ENCODE data around the gene ATP2C2.

Gene ATP2C2

GRCh38 chr16:84427553-84427952, 59.2 kb downstream of the ATP2C2 start:
- no peak overlapping the region for H3K4me3 ChIP-seq (ENCODE audit: low read depth in 1 of 2, low read length in 2 of 2)
- H3K27ac ChIP-seq (ENCODE audit: low read depth, low read length) = no peak overlapping the region
- peaks cover 27 to 45% of the 10 kb centered on the region in 2 donors for H3K36me3 ChIP-seq (ENCODE audit: control insufficient read depth in 1 of 2, insufficient read depth in 2 of 2, low read length in 2 of 2)
- no peaks in the 10 kb centered on the region for H3K9me3 ChIP-seq (ENCODE audit: control insufficient read depth in 1 of 2, low read length in 2 of 2)
- no peak overlapping the region for H3K9ac ChIP-seq (ENCODE audit: low read depth in 1 of 2, low read length in 2 of 2)
- peaks cover 6% of the 10 kb centered on the region in 2 donors for H3K4me1 ChIP-seq (ENCODE audit: control insufficient read depth in 1 of 2, insufficient read depth in 2 of 2, low read length in 2 of 2)
- H3K27me3 ChIP-seq (ENCODE audit: control insufficient read depth in 1 of 2, insufficient read depth in 2 of 2, low read length in 2 of 2) = no peaks in the 10 kb centered on the region

- Histone ChIP-seq H3K27me3 (ENCODE audit: control insufficient read depth in 1 of 2, insufficient read depth in 2 of 2, low read length in 2 of 2) (no peaks in the 10 kb centered on the region), H3K36me3 (ENCODE audit: control insufficient read depth in 1 of 2, insufficient read depth in 2 of 2, low read length in 2 of 2) (peaks cover 11 to 26% of the 10 kb centered on the region in 2 donors), H3K27ac (ENCODE audit: low read depth, low read length) (no peak overlapping the region), H3K9ac (ENCODE audit: low read depth in 1 of 2, low read length in 2 of 2) (no peak overlapping the region), H3K9me3 (ENCODE audit: control insufficient read depth in 1 of 2, low read length in 2 of 2) (no peaks in the 10 kb centered on the region), H3K4me1 (ENCODE audit: control insufficient read depth in 1 of 2, insufficient read depth in 2 of 2, low read length in 2 of 2) (peaks cover 5 to 11% of the 10 kb centered on the region in 2 donors), H3K4me3 (ENCODE audit: low read depth in 1 of 2, low read length in 2 of 2) (no peak overlapping the region)
These were observed 62.5 kb downstream of the ATP2C2 start for GRCh38 chr16:84430860-84431259.

- Histone ChIP-seq H3K27ac (ENCODE audit: low read depth, low read length) (peak overlapping the region; percentile 60), H3K4me3 (ENCODE audit: low read depth in 1 of 2, low read length in 2 of 2) (no peak overlapping the region), H3K9me3 (ENCODE audit: control insufficient read depth in 1 of 2, low read length in 2 of 2) (no peaks in the 10 kb centered on the region), H3K36me3 (ENCODE audit: control insufficient read depth in 1 of 2, insufficient read depth in 2 of 2, low read length in 2 of 2) (peaks cover 0 to 17% of the 10 kb centered on the region in 2 donors), H3K4me1 (ENCODE audit: control insufficient read depth in 1 of 2, insufficient read depth in 2 of 2, low read length in 2 of 2) (peaks cover 7 to 29% of the 10 kb centered on the region in 2 donors), H3K27me3 (ENCODE audit: control insufficient read depth in 1 of 2, insufficient read depth in 2 of 2, low read length in 2 of 2) (no peaks in the 10 kb centered on the region), H3K9ac (ENCODE audit: low read depth in 1 of 2, low read length in 2 of 2) (peak overlapping the region in 1 of 2 donors; percentile 25)
These were observed 66.5 kb downstream of the ATP2C2 start for GRCh38 chr16:84434800-84435199.

- no peak overlapping the region for H3K9ac ChIP-seq (ENCODE audit: low read depth in 1 of 2, low read length in 2 of 2)
- no peaks in the 10 kb centered on the region for H3K27me3 ChIP-seq (ENCODE audit: control insufficient read depth in 1 of 2, insufficient read depth in 2 of 2, low read length in 2 of 2)
- H3K9me3 ChIP-seq (ENCODE audit: control insufficient read depth in 1 of 2, low read length in 2 of 2) = no peaks in the 10 kb centered on the region
- peaks cover 7 to 29% of the 10 kb centered on the region in 2 donors for H3K4me1 ChIP-seq (ENCODE audit: control insufficient read depth in 1 of 2, insufficient read depth in 2 of 2, low read length in 2 of 2)
- H3K36me3 ChIP-seq (ENCODE audit: control insufficient read depth in 1 of 2, insufficient read depth in 2 of 2, low read length in 2 of 2) = peaks cover 5 to 21% of the 10 kb centered on the region in 2 donors
- no peak overlapping the region for H3K27ac ChIP-seq (ENCODE audit: low read depth, low read length)
- H3K4me3 ChIP-seq (ENCODE audit: low read depth in 1 of 2, low read length in 2 of 2) = no peak overlapping the region
These were observed 67.9 kb downstream of the ATP2C2 start for GRCh38 chr16:84436196-84436595.

- H3K9me3 ChIP-seq (ENCODE audit: control insufficient read depth in 1 of 2, low read length in 2 of 2) = no peaks in the 10 kb centered on the region
- H3K27ac ChIP-seq (ENCODE audit: low read depth, low read length) = no peak overlapping the region
- peaks cover 19 to 40% of the 10 kb centered on the region in 2 donors for H3K4me1 ChIP-seq (ENCODE audit: control insufficient read depth in 1 of 2, insufficient read depth in 2 of 2, low read length in 2 of 2)
- peaks cover 5 to 18% of the 10 kb centered on the region in 2 donors for H3K36me3 ChIP-seq (ENCODE audit: control insufficient read depth in 1 of 2, insufficient read depth in 2 of 2, low read length in 2 of 2)
- H3K9ac ChIP-seq (ENCODE audit: low read depth in 1 of 2, low read length in 2 of 2) = no peak overlapping the region
- peaks cover 0 to 5% of the 10 kb centered on the region in 2 donors for H3K27me3 ChIP-seq (ENCODE audit: control insufficient read depth in 1 of 2, insufficient read depth in 2 of 2, low read length in 2 of 2)
- no peak overlapping the region for H3K4me3 ChIP-seq (ENCODE audit: low read depth in 1 of 2, low read length in 2 of 2)
These were observed 70.8 kb downstream of the ATP2C2 start for GRCh38 chr16:84438971-84439696.

GRCh38 chr16:84442416-84443145, 74.2 kb downstream of the ATP2C2 start:
- H3K27ac ChIP-seq (ENCODE audit: low read depth, low read length) = no peak overlapping the region
- peaks cover 20 to 32% of the 10 kb centered on the region in 2 donors for H3K4me1 ChIP-seq (ENCODE audit: control insufficient read depth in 1 of 2, insufficient read depth in 2 of 2, low read length in 2 of 2)
- H3K9me3 ChIP-seq (ENCODE audit: control insufficient read depth in 1 of 2, low read length in 2 of 2) = no peaks in the 10 kb centered on the region
- H3K4me3 ChIP-seq (ENCODE audit: low read depth in 1 of 2, low read length in 2 of 2) = peak overlapping the region in 1 of 2 donors; percentile 38
- H3K27me3 ChIP-seq (ENCODE audit: control insufficient read depth in 1 of 2, insufficient read depth in 2 of 2, low read length in 2 of 2) = peaks cover 0 to 5% of the 10 kb centered on the region in 2 donors
- peak overlapping the region; percentile 34 to 57 for H3K9ac ChIP-seq (ENCODE audit: low read depth in 1 of 2, low read length in 2 of 2)
- H3K36me3 ChIP-seq (ENCODE audit: control insufficient read depth in 1 of 2, insufficient read depth in 2 of 2, low read length in 2 of 2) = peaks cover 5 to 23% of the 10 kb centered on the region in 2 donors

- peak overlapping the region; percentile 38 to 40 for H3K4me3 ChIP-seq (ENCODE audit: low read depth in 1 of 2, low read length in 2 of 2)
- peaks cover 0 to 5% of the 10 kb centered on the region in 2 donors for H3K27me3 ChIP-seq (ENCODE audit: control insufficient read depth in 1 of 2, insufficient read depth in 2 of 2, low read length in 2 of 2)
- peak overlapping the region; percentile 63 for H3K27ac ChIP-seq (ENCODE audit: low read depth, low read length)
- H3K36me3 ChIP-seq (ENCODE audit: control insufficient read depth in 1 of 2, insufficient read depth in 2 of 2, low read length in 2 of 2) = peaks cover 5 to 23% of the 10 kb centered on the region in 2 donors
- no peaks in the 10 kb centered on the region for H3K9me3 ChIP-seq (ENCODE audit: control insufficient read depth in 1 of 2, low read length in 2 of 2)
- H3K4me1 ChIP-seq (ENCODE audit: control insufficient read depth in 1 of 2, insufficient read depth in 2 of 2, low read length in 2 of 2) = peaks cover 20 to 30% of the 10 kb centered on the region in 2 donors
- peak overlapping the region; percentile 34 to 57 for H3K9ac ChIP-seq (ENCODE audit: low read depth in 1 of 2, low read length in 2 of 2)
These were observed 74.9 kb downstream of the ATP2C2 start for GRCh38 chr16:84443166-84443802.

GRCh38 chr16:84444476-84444875, 76.1 kb downstream of the ATP2C2 start:
- no peak overlapping the region for H3K4me3 ChIP-seq (ENCODE audit: low read depth in 1 of 2, low read length in 2 of 2)
- H3K4me1 ChIP-seq (ENCODE audit: control insufficient read depth in 1 of 2, insufficient read depth in 2 of 2, low read length in 2 of 2) = peaks cover 19 to 20% of the 10 kb centered on the region in 2 donors
- H3K36me3 ChIP-seq (ENCODE audit: control insufficient read depth in 1 of 2, insufficient read depth in 2 of 2, low read length in 2 of 2) = peaks cover 12 to 27% of the 10 kb centered on the region in 2 donors
- H3K9me3 ChIP-seq (ENCODE audit: control insufficient read depth in 1 of 2, low read length in 2 of 2) = no peaks in the 10 kb centered on the region
- no peak overlapping the region for H3K9ac ChIP-seq (ENCODE audit: low read depth in 1 of 2, low read length in 2 of 2)
- no peak overlapping the region for H3K27ac ChIP-seq (ENCODE audit: low read depth, low read length)
- H3K27me3 ChIP-seq (ENCODE audit: control insufficient read depth in 1 of 2, insufficient read depth in 2 of 2, low read length in 2 of 2) = peaks cover 0 to 5% of the 10 kb centered on the region in 2 donors

- Histone ChIP-seq H3K4me3 (ENCODE audit: low read depth in 1 of 2, low read length in 2 of 2) (no peak overlapping the region), H3K4me1 (ENCODE audit: control insufficient read depth in 1 of 2, insufficient read depth in 2 of 2, low read length in 2 of 2) (peaks cover 19 to 20% of the 10 kb centered on the region in 2 donors), H3K27me3 (ENCODE audit: control insufficient read depth in 1 of 2, insufficient read depth in 2 of 2, low read length in 2 of 2) (peaks cover 0 to 5% of the 10 kb centered on the region in 2 donors), H3K36me3 (ENCODE audit: control insufficient read depth in 1 of 2, insufficient read depth in 2 of 2, low read length in 2 of 2) (peaks cover 14 to 31% of the 10 kb centered on the region in 2 donors), H3K9ac (ENCODE audit: low read depth in 1 of 2, low read length in 2 of 2) (no peak overlapping the region), H3K27ac (ENCODE audit: low read depth, low read length) (no peak overlapping the region), H3K9me3 (ENCODE audit: control insufficient read depth in 1 of 2, low read length in 2 of 2) (no peaks in the 10 kb centered on the region)
These were observed 77.7 kb downstream of the ATP2C2 start for GRCh38 chr16:84446084-84446483.

Data from duodenal mucosa (tissue), 2 donors.